GM13977 (cell line): ENCODE results near the gene ZNF467.

Experiments
- DNase-seq: peaks from one replicate; pipeline ENCODE4 v3.0.0; 2012; ENCODE audit warnings: low spot score
- in situ Hi-C: fragments of 300-500 bp; cut with MboI; formaldehyde crosslinking; loops from one replicate; pipeline ENCODE4 v1.12.0; 2022; ENCODE audit warnings: low sequenced_read_pairs, low pct_unique_long_range_greater_than_20kb, mixed read lengths, inconsistent platforms; ENCODE audit not compliant: unreplicated experiment
- TF ChIP-seq, protein P1 (sequence below): IDR thresholded peaks from 2 replicates; pipeline ENCODE4 v1.5.1; 2012; ENCODE audit warnings: mild to moderate bottlenecking, control low read depth; ENCODE audit not compliant: insufficient read depth; ENCODE audit errors: extremely low read depth, missing control alignments

ZNF467 gene

DNA sequence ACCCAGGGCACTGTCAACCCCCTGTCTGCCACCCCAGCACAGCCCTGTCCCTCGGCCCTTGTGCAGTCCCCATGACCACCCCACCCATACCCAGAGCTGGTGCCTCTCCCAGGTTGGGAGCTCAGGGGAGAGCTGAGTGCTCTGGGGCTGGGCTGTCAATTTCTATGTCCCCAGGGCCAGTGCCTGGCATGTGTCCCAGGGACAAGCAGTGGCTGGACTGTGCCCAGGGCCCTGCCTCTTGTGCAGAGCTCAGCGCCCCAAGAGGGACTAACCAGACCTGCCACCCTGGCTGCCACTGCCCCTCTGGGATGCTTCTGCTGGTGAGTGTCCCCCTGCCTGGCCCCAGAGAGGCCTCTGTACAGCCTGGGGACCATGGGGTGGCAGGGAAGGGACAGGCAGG is 35.8 kb upstream of the ZNF467 start:
- in situ Hi-C loops, result no loop called here
- TF ChIP-seq, protein P1, sequence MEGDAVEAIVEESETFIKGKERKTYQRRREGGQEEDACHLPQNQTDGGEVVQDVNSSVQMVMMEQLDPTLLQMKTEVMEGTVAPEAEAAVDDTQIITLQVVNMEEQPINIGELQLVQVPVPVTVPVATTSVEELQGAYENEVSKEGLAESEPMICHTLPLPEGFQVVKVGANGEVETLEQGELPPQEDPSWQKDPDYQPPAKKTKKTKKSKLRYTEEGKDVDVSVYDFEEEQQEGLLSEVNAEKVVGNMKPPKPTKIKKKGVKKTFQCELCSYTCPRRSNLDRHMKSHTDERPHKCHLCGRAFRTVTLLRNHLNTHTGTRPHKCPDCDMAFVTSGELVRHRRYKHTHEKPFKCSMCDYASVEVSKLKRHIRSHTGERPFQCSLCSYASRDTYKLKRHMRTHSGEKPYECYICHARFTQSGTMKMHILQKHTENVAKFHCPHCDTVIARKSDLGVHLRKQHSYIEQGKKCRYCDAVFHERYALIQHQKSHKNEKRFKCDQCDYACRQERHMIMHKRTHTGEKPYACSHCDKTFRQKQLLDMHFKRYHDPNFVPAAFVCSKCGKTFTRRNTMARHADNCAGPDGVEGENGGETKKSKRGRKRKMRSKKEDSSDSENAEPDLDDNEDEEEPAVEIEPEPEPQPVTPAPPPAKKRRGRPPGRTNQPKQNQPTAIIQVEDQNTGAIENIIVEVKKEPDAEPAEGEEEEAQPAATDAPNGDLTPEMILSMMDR, result no peak
- no peak for DNase-seq

DNA sequence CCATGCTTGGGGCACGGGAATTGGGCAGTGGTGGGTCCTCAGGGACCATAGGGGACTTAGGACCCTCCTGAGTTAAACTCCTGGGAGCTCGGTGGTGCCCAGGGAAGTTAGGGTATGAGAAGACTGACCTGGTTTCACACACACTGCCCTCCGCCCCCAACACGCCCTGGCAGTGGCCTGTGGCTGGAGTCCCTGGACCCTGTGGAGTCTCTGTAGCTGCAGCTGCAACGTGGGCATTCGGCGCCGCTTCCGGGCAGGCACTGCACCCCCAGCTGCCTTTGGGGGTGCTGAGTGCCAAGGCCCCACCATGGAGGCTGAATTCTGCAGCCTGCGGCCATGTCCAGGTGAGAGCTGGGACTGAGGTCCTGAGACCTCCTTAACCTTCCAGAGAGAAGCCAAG is 34.9 kb upstream of the ZNF467 start:
- in situ Hi-C loops, result no loop called here
- DNase-seq, result no peak
- TF ChIP-seq, protein P1, result no peak

DNA sequence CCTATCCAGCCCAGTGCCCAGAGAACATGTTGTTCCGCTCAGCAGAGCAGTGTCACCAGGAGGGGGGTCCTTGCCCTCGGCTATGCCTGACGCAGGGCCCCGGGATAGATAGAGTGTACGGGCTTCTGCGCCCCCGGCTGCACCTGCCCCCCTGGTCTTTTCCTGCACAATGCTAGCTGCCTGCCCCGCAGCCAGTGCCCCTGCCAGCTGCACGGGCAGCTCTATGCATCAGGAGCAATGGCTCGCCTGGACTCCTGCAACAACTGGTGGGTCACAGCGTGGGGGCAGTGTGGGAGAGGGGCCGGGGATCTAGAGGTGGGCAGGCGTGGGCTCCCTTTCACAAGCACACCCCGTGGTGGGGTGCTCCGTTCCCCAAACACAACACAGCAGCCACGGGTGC is 33.3 kb upstream of the ZNF467 start:
- TF ChIP-seq, protein P1, result no peak

DNA sequence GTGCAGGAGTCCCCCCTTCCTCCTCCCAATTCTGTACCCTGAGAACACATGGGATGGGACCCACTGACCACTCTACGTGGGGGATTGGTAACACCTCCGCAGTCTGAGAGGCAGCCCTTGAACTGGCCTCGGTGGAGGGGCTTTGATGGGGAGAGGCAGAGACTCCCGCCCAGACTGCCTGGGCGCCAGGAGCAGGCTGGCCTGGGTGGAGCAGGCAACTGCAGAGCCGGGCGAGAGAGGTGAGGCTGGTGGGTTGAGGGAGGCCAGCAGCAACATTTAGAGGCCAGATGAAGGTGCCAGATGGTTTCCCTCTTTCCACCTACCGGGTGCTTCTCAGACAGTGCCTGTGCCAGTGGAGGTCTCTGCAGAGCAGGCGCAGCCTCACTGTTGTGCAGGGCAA is 30.7 kb upstream of the ZNF467 start:
- TF ChIP-seq, protein P1, result no peak
- no peak for DNase-seq
- in situ Hi-C loops, result no loop called here

More for the DNA sequence above, 33.3 kb upstream of the ZNF467 start:
- in situ Hi-C loops, result no loop called here
- no peak for DNase-seq

DNA sequence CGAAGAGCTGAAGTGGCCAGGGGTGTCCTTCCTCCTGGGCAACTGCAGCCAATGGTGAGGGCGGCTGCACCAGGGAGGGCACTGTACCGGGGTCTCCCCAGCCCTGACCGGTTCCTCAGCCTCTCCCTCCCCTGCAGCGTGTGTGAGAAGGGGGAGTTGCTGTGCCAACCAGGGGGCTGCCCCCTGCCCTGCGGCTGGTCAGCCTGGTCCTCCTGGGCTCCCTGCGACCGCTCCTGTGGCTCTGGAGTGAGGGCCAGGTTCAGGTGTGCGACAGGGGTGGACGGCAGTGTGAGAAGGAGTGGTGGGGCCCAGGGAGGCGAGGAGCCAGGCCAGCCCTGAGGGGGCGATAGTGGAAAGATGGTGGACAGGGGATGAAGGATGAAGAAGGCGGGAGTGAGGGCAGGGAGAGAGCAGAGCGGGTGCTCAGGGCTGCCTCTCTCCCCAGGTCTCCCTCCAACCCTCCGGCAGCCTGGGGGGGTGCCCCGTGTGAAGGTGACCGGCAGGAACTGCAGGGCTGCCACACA is 30.2 kb upstream of the ZNF467 start:
- no peak for DNase-seq
- TF ChIP-seq, protein P1, result no peak
- in situ Hi-C loops, result no loop called here

DNA sequence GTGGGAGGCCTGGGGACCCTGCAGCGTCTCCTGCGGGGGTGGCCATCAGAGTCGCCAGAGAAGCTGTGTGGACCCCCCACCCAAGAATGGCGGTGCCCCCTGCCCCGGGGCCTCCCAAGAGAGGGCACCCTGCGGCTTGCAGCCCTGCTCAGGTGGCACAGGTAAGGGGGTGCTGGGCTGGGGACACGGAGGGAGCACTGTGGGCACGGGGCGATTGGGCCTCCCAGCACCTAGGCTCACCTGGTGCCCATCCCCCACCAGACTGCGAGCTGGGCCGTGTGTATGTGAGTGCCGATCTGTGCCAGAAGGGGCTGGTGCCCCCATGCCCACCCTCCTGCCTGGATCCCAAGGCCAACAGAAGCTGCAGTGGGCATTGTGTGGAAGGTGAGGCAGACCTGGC is 29.6 kb upstream of the ZNF467 start:
- in situ Hi-C loops, result no loop called here
- TF ChIP-seq, protein P1, result no peak
- no peak for DNase-seq

DNA sequence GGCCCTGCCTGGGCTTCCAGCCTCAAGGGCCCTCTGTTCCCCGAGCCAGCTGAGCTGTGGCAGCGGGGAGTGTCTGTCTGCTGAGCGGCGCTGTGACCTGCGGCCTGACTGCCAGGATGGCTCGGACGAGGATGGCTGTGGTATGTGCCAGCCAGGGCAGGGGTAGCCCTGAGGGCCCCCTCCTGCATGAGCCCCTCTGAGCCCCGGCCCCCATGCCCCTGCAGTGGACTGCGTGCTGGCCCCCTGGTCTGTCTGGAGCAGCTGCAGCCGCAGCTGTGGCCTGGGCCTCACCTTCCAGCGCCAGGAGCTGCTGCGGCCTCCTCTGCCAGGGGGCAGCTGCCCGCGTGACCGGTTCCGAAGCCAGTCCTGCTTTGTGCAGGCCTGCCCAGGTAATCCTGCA is 28.4 kb upstream of the ZNF467 start:
- in situ Hi-C loops, result no loop called here
- no peak for DNase-seq
- TF ChIP-seq, protein P1, result no peak
